Erythroblast (primary cell): ENCODE measurements around the gene PIP5K1C.

Experiments used
- GATA1 ChIP-seq: IDR thresholded peaks from 2 replicates; pipeline ENCODE4 v1.6.1; 2011; ENCODE audit warnings: low read depth, mild to moderate bottlenecking, control low read depth, low read length, moderate library complexity
- POLR2A ChIP-seq: IDR thresholded peaks from 2 replicates; pipeline ENCODE4 v1.6.1; 2011; ENCODE audit warnings: mild to moderate bottlenecking, low read length

- TF ChIP-seq POLR2A (no peak), GATA1 (no peak)
These were observed 21.1 kb downstream of the PIP5K1C start for GRCh38 chr19:3679138-3679537.
